ENCODE measurements around the gene ZDHHC8.
"Not testable (repeated sequence)": the region's sequence is repeated elsewhere in the genome, so short reads cannot be mapped to it uniquely, and the experiment has no call there.

Gene ZDHHC8

DNA sequence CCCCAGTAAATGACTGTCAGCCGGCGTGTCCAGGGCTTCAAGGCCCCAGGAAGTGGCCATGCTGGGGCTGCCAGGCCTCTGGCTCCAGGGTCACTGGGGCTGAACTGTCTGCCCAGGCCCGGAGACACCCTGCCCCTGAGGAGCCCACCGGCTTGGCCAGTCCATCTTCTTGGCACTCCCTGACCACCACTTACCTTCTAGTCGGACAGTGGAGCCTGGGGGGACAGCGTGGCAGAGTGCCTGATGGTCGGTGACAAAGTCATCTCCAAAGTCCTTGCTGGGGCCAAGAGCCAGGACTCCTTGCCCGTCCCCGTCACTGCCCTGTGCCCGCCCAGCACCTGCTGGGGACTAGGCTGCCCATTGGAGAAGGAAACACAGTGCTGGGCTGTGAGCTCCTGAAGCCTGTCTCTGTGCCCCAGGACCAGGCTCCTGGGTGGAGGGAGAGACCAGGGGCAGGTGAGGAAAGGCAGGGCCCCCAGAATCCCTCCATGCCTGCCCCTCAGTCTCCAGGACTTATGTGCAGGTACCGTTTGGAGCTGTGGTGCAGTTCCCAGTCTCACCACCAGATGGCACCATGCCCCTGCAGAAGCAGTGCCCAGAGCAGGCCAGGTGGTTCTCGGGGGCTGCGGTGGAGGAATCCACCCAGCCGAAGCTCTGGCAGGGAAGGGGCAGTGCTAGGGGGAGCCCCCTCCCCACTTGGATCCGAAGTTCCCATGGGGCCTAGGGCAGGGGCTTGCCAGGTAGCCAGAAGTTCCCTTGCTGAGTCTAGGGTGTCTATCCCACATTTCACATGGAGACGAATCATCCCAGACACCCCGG lies 25.2 kb downstream of the ZDHHC8 start:
- Histone ChIP-seq H3K36me3 (ENCODE audit: control insufficient read depth in 2 of 2, insufficient read depth in 2 of 2, low read length in 2 of 2) (no peaks in the 10 kb centered on the region), H3K27ac (ENCODE audit: low read length) (no peak overlapping the region), H3K4me1 (ENCODE audit: control insufficient read depth, insufficient read depth, low read length) (peaks cover 4% of the 10 kb centered on the region), H3K27me3 (ENCODE audit: control insufficient read depth in 1 of 2, insufficient read depth in 2 of 2, low read length in 2 of 2) (peaks cover 4 to 17% of the 10 kb centered on the region in 2 donors), H3K4me3 (ENCODE audit: low read length in 2 of 2) (no peak overlapping the region), H3K9me3 (ENCODE audit: control insufficient read depth in 2 of 2, low read length in 2 of 2) (no peaks in the 10 kb centered on the region), H3K9ac (ENCODE audit: low read length in 2 of 2) (no peak overlapping the region)

DNA sequence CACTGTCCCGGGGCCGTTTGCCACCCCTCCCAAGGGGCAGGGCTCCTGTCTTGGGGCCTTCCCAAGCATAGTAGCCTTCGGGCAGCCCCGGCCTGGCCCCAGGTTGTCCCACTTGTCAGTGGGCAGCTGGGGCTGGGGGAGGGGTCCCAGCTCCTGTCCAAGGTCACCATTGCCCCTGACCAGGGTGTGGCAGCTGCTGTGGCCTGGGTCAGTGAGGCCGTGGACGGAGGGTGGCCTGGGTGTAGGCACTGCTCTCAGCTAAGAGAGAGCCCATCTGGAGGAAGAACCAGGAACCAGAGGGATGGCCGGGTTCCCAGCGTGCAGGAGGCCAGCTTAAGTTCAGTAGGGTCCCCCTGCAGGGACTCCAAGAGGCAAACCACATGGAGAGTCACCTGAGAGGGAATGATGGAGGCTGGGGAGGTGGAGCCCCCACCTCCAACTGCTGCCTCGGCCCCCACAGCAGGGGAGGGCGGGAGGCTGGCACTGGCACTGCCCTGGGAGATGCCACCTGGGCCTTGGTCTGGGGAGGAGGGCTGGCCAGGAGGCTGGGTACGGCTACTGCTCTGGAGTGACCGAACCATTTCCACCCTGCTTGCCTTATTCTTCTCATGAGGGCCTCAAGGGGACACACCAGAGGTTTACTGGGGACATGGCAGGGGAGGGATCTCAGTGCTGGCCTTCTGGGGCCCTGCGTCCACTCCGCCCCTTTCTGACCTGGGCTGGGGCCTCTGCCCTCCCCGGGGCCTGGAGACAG lies 26.0 kb downstream of the ZDHHC8 start:
- H3K9ac ChIP-seq (ENCODE audit: low read length in 2 of 2) = no peak overlapping the region

DNA sequence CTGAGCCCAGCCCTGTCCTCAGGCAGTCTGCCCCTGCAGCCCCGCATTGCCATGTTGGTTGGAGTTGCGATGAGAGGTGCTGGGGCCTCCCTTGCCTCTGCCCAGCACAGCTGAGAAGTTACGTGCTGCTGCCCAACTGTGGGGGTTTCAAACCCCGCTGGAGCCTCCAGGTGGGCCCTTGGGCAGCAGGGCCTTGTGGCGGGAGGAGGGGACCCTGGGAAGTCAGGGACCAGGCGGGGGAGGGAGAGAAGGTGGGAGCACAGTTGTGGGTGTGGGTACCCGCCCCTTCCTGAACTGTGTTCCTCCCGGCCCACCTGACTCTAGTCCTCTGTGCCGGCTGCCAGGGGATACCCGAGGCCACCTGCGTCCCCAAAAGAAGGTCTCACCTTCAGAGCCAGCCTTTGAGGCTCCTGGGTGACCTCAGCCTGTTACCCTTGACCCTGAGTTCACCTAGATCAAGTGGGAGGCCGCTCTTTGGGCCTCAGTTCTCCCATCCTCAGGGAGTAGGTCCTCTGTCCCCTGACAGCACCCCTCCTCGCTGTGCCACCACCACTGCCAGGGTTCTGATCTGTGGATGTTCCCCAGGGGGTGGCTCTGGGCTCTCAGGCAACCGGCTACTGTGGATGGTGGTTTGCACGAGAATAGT lies 26.9 kb downstream of the ZDHHC8 start:
- Histone ChIP-seq H3K27ac (ENCODE audit: low read length) (no peak overlapping the region), H3K4me1 (ENCODE audit: control insufficient read depth, insufficient read depth, low read length) (peaks cover 4% of the 10 kb centered on the region), H3K27me3 (ENCODE audit: control insufficient read depth in 1 of 2, insufficient read depth in 2 of 2, low read length in 2 of 2) (peaks cover 4 to 17% of the 10 kb centered on the region in 2 donors), H3K36me3 (ENCODE audit: control insufficient read depth in 2 of 2, insufficient read depth in 2 of 2, low read length in 2 of 2) (no peaks in the 10 kb centered on the region), H3K4me3 (ENCODE audit: low read length in 2 of 2) (no peak overlapping the region), H3K9ac (ENCODE audit: low read length in 2 of 2) (no peak overlapping the region), H3K9me3 (ENCODE audit: control insufficient read depth in 2 of 2, low read length in 2 of 2) (no peaks in the 10 kb centered on the region)

More for the DNA sequence above, 26.0 kb downstream of the ZDHHC8 start:
- Histone ChIP-seq H3K9me3 (ENCODE audit: control insufficient read depth in 2 of 2, low read length in 2 of 2) (no peaks in the 10 kb centered on the region), H3K36me3 (ENCODE audit: control insufficient read depth in 2 of 2, insufficient read depth in 2 of 2, low read length in 2 of 2) (no peaks in the 10 kb centered on the region), H3K27me3 (ENCODE audit: control insufficient read depth in 1 of 2, insufficient read depth in 2 of 2, low read length in 2 of 2) (peaks cover 4 to 17% of the 10 kb centered on the region in 2 donors), H3K27ac (ENCODE audit: low read length) (no peak overlapping the region), H3K4me3 (ENCODE audit: low read length in 2 of 2) (no peak overlapping the region), H3K4me1 (ENCODE audit: control insufficient read depth, insufficient read depth, low read length) (peaks cover 4% of the 10 kb centered on the region)

GRCh38 chr22:20159076-20159475 lies 27.5 kb downstream of the ZDHHC8 start:
- Histone ChIP-seq H3K27me3 (ENCODE audit: control insufficient read depth in 1 of 2, insufficient read depth in 2 of 2, low read length in 2 of 2) (peaks cover 4 to 17% of the 10 kb centered on the region in 2 donors), H3K9ac (ENCODE audit: low read length in 2 of 2) (no peak overlapping the region), H3K4me1 (ENCODE audit: control insufficient read depth, insufficient read depth, low read length) (peaks cover 4% of the 10 kb centered on the region), H3K4me3 (ENCODE audit: low read length in 2 of 2) (no peak overlapping the region), H3K9me3 (ENCODE audit: control insufficient read depth in 2 of 2, low read length in 2 of 2) (no peaks in the 10 kb centered on the region), H3K36me3 (ENCODE audit: control insufficient read depth in 2 of 2, insufficient read depth in 2 of 2, low read length in 2 of 2) (no peaks in the 10 kb centered on the region), H3K27ac (ENCODE audit: low read length) (no peak overlapping the region)

DNA sequence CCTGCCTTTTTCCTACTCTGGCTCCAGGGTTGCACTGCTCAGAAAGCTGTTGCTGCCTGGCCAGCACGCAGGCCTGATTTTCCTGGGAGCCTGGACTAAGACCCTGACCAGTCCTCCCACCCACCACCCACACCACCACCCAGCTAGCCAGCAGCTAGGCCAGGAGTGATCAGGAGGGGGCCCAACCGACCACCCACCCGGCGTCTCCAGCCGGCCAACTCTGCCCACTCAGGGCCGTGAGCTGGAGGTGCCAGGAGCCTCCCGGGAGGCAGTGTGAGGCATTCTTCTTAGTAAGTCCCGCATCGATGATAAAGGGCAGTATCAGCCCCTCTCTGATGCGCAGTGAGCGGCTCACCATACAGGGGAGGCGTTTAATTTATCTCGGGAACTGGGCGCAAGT lies 27.9 kb downstream of the ZDHHC8 start:
- H3K9ac ChIP-seq (ENCODE audit: low read length in 2 of 2); H3K4me1 ChIP-seq (ENCODE audit: control insufficient read depth, insufficient read depth, low read length); H3K9me3 ChIP-seq (ENCODE audit: control insufficient read depth in 2 of 2, low read length in 2 of 2); H3K27ac ChIP-seq (ENCODE audit: low read length); H3K4me3 ChIP-seq (ENCODE audit: low read length in 2 of 2); H3K36me3 ChIP-seq (ENCODE audit: control insufficient read depth in 2 of 2, insufficient read depth in 2 of 2, low read length in 2 of 2): not testable (repeated sequence)
- H3K27me3 ChIP-seq (ENCODE audit: control insufficient read depth in 1 of 2, insufficient read depth in 2 of 2, low read length in 2 of 2) = peaks cover 4 to 15% of the 10 kb centered on the region in 2 donors

DNA sequence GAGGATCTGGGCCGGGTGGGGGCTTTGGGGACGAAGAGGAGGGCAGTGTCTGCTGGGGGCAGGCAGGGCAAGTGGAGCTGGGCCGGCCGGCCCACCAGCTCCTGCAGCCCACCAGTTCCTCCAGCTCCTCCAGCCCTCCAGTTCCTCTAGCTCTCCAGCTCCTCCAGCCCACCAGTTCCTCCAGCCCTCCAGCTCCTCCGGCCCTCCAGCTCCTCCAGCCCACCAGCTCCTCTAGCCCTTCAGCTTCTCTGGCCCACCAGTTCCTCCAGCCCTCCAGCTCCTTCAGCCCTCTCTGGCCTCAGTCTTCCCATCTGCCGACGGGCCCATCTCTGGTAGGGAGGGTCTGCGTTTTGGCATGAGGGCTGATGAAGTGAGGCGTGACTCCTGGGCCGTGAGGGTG lies 28.4 kb downstream of the ZDHHC8 start:
- peaks cover 4 to 11% of the 10 kb centered on the region in 2 donors for H3K27me3 ChIP-seq (ENCODE audit: control insufficient read depth in 1 of 2, insufficient read depth in 2 of 2, low read length in 2 of 2)
- no peak overlapping the region for H3K4me3 ChIP-seq (ENCODE audit: low read length in 2 of 2)
- H3K36me3 ChIP-seq (ENCODE audit: control insufficient read depth in 2 of 2, insufficient read depth in 2 of 2, low read length in 2 of 2) = no peaks in the 10 kb centered on the region
- H3K9me3 ChIP-seq (ENCODE audit: control insufficient read depth in 2 of 2, low read length in 2 of 2) = no peaks in the 10 kb centered on the region
- H3K9ac ChIP-seq (ENCODE audit: low read length in 2 of 2) = no peak overlapping the region
- peaks cover 4% of the 10 kb centered on the region for H3K4me1 ChIP-seq (ENCODE audit: control insufficient read depth, insufficient read depth, low read length)
- H3K27ac ChIP-seq (ENCODE audit: low read length) = no peak overlapping the region

- Histone ChIP-seq H3K9me3 (ENCODE audit: control insufficient read depth in 2 of 2, low read length in 2 of 2) (no peaks in the 10 kb centered on the region), H3K4me1 (ENCODE audit: control insufficient read depth, insufficient read depth, low read length) (no peaks in the 10 kb centered on the region), H3K4me3 (ENCODE audit: low read length in 2 of 2) (no peak overlapping the region), H3K27ac (ENCODE audit: low read length) (no peak overlapping the region), H3K9ac (ENCODE audit: low read length in 2 of 2) (no peak overlapping the region), H3K36me3 (ENCODE audit: control insufficient read depth in 2 of 2, insufficient read depth in 2 of 2, low read length in 2 of 2) (no peaks in the 10 kb centered on the region), H3K27me3 (ENCODE audit: control insufficient read depth in 1 of 2, insufficient read depth in 2 of 2, low read length in 2 of 2) (peaks cover 0 to 3% of the 10 kb centered on the region in 2 donors)
Observed at GRCh38 chr22:20164863-20165262, 33.3 kb downstream of the ZDHHC8 start.

GRCh38 chr22:20165421-20165820 lies 33.8 kb downstream of the ZDHHC8 start:
- Histone ChIP-seq H3K27ac (ENCODE audit: low read length) (no peak overlapping the region), H3K27me3 (ENCODE audit: control insufficient read depth in 1 of 2, insufficient read depth in 2 of 2, low read length in 2 of 2) (peaks cover 0 to 3% of the 10 kb centered on the region in 2 donors), H3K4me3 (ENCODE audit: low read length in 2 of 2) (no peak overlapping the region), H3K9me3 (ENCODE audit: control insufficient read depth in 2 of 2, low read length in 2 of 2) (no peaks in the 10 kb centered on the region), H3K36me3 (ENCODE audit: control insufficient read depth in 2 of 2, insufficient read depth in 2 of 2, low read length in 2 of 2) (no peaks in the 10 kb centered on the region), H3K9ac (ENCODE audit: low read length in 2 of 2) (no peak overlapping the region), H3K4me1 (ENCODE audit: control insufficient read depth, insufficient read depth, low read length) (no peaks in the 10 kb centered on the region)

DNA sequence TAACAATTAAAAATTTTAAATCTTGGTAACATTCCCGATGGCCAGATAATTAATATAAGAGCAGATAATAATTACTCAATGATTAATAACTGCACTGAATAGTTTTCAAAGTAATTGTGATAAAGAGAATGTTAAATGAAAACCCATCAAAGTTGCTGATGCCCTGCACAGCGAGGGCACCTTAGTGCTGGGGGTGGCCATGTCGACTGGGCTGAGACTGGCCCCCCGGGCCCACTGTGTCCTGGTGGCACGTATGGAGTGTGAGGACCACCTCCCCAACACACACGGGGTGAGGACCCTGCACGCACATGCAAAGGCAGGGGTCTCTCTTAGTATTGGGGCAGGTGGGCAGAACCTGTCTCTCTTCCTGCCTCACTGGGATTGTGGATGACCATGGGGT lies 34.3 kb downstream of the ZDHHC8 start:
- no peak overlapping the region for H3K9ac ChIP-seq (ENCODE audit: low read length in 2 of 2)
- H3K9me3 ChIP-seq (ENCODE audit: control insufficient read depth in 2 of 2, low read length in 2 of 2) = no peaks in the 10 kb centered on the region
- H3K4me3 ChIP-seq (ENCODE audit: low read length in 2 of 2) = no peak overlapping the region
- no peaks in the 10 kb centered on the region for H3K4me1 ChIP-seq (ENCODE audit: control insufficient read depth, insufficient read depth, low read length)
- no peak overlapping the region for H3K27ac ChIP-seq (ENCODE audit: low read length)
- no peaks in the 10 kb centered on the region for H3K36me3 ChIP-seq (ENCODE audit: control insufficient read depth in 2 of 2, insufficient read depth in 2 of 2, low read length in 2 of 2)
- H3K27me3 ChIP-seq (ENCODE audit: control insufficient read depth in 1 of 2, insufficient read depth in 2 of 2, low read length in 2 of 2) = peaks cover 0 to 2% of the 10 kb centered on the region in 2 donors

GRCh38 chr22:20166703-20167102 lies 35.1 kb downstream of the ZDHHC8 start:
- Histone ChIP-seq H3K4me3 (ENCODE audit: low read length in 2 of 2) (no peak overlapping the region), H3K36me3 (ENCODE audit: control insufficient read depth in 2 of 2, insufficient read depth in 2 of 2, low read length in 2 of 2) (no peaks in the 10 kb centered on the region), H3K9ac (ENCODE audit: low read length in 2 of 2) (no peak overlapping the region), H3K9me3 (ENCODE audit: control insufficient read depth in 2 of 2, low read length in 2 of 2) (no peaks in the 10 kb centered on the region), H3K27ac (ENCODE audit: low read length) (no peak overlapping the region), H3K4me1 (ENCODE audit: control insufficient read depth, insufficient read depth, low read length) (no peaks in the 10 kb centered on the region), H3K27me3 (ENCODE audit: control insufficient read depth in 1 of 2, insufficient read depth in 2 of 2, low read length in 2 of 2) (no peaks in the 10 kb centered on the region)
